WTC11 (cell line): ENCODE results near the gene NR3C1.
"Not testable (repeated sequence)": the region's sequence is repeated elsewhere in the genome, so short reads cannot be mapped to it uniquely, and the experiment has no call there.

ENCODE experiments used
- AFF4 ChIP-seq: sonication (generic); formaldehyde crosslinking; IDR thresholded peaks from 2 replicates; pipeline ENCODE4 v1.8.1; 2023; ENCODE audit warnings: mild to moderate bottlenecking, missing genetic modification reagents, borderline replicate concordance
- GABPB1 ChIP-seq: sonication (generic); formaldehyde crosslinking; IDR thresholded peaks from 2 replicates; pipeline ENCODE4 v1.8.1; 2023; ENCODE audit warnings: mild to moderate bottlenecking, missing genetic modification reagents
- IRF2 ChIP-seq: sonication (generic); formaldehyde crosslinking; IDR thresholded peaks from 2 replicates; pipeline ENCODE4 v1.8.0; 2022; ENCODE audit warnings: low read depth, missing genetic modification reagents, borderline replicate concordance
- JUN ChIP-seq: sonication (generic); formaldehyde crosslinking; IDR thresholded peaks from 2 replicates; pipeline ENCODE4 v1.8.0; 2023; ENCODE audit warnings: mild to moderate bottlenecking, missing genetic modification reagents
- TCF7 ChIP-seq: sonication (generic); formaldehyde crosslinking; IDR thresholded peaks from 2 replicates; pipeline ENCODE4 v1.8.0; 2022; ENCODE audit warnings: mild to moderate bottlenecking, low read depth, missing genetic modification reagents, moderate library complexity
- TF ChIP-seq, protein P1 (sequence below): fragments of 250-450 bp; sonication (Bioruptor Pico); IDR thresholded peaks from 2 replicates; pipeline ENCODE4 v1.9.0; 2021; ENCODE audit warnings: mild to moderate bottlenecking, borderline replicate concordance

GRCh38 chr5:143322931-143323630 lies 80.4 kb downstream of the NR3C1 start:
- not testable (repeated sequence) for TF ChIP-seq JUN, AFF4, IRF2, GABPB1, TCF7 (CRISPR knock-in tag)
- TF ChIP-seq, protein P1, sequence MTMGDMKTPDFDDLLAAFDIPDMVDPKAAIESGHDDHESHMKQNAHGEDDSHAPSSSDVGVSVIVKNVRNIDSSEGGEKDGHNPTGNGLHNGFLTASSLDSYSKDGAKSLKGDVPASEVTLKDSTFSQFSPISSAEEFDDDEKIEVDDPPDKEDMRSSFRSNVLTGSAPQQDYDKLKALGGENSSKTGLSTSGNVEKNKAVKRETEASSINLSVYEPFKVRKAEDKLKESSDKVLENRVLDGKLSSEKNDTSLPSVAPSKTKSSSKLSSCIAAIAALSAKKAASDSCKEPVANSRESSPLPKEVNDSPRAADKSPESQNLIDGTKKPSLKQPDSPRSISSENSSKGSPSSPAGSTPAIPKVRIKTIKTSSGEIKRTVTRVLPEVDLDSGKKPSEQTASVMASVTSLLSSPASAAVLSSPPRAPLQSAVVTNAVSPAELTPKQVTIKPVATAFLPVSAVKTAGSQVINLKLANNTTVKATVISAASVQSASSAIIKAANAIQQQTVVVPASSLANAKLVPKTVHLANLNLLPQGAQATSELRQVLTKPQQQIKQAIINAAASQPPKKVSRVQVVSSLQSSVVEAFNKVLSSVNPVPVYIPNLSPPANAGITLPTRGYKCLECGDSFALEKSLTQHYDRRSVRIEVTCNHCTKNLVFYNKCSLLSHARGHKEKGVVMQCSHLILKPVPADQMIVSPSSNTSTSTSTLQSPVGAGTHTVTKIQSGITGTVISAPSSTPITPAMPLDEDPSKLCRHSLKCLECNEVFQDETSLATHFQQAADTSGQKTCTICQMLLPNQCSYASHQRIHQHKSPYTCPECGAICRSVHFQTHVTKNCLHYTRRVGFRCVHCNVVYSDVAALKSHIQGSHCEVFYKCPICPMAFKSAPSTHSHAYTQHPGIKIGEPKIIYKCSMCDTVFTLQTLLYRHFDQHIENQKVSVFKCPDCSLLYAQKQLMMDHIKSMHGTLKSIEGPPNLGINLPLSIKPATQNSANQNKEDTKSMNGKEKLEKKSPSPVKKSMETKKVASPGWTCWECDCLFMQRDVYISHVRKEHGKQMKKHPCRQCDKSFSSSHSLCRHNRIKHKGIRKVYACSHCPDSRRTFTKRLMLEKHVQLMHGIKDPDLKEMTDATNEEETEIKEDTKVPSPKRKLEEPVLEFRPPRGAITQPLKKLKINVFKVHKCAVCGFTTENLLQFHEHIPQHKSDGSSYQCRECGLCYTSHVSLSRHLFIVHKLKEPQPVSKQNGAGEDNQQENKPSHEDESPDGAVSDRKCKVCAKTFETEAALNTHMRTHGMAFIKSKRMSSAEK (CRISPR knock-in tag) = not testable (repeated sequence)
